NCI-H524 treated with DMSO at 0.1 percent for 48 hours (cell line): ENCODE results near the gene KPNB1.

ENCODE experiments used
- DNase-seq: peaks from one replicate; lab custom pipeline; 2025; lab: John Stamatoyannopoulos, UW

KPNB1 gene

DNA sequence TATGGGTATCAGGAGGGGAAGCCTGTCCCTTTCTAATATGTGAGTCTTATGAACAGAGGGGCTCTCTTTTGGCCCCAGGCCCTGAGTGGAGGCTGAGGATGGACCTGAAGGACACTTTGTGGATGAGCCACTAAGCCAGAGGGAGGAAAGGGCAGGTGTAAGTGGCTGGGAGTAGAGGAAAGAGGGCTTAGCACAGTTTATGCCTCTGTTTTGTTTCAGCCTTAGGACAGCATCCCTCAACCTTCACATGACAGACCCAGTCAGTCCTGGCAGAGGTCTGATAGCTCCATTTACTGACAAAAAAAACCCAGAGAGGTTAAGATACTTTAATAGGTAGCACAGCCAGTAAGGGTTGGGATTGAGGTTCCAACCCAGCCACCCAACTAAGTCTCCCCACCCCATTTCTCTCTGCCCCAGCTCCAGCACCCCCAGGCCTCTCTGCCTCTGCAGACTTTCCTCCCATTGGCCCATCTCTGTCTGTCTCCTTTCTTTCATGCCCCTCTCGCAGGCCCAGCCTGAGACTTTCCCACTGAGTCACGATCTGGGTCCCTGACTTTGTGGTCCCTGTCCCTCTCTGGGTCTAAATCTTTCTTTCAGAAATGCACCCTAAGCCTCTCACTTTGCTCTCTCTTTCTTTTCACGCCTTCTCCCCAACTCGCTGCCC lies 78.6 kb downstream of the KPNB1 start:
- no peak for DNase-seq

DNA sequence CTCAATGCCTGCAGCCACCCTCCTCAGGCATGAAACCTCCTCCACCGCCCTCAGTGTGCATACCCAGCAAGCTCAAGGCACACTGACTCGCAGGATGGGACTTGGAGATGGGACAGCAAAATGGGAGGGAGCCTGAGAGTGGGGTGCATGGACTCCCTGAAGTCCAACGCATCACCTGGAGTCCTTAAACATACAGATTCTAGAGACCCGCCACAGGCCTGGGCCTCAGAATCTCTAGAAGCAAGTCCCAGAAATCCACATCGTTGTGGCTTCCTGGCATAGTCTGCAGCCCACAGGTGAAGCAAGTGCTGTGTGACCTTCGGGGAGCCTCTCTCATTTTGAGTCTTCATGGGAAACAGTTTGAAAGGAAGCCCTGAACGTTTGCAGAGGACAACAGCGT lies 79.8 kb downstream of the KPNB1 start:
- no peak for DNase-seq

DNA sequence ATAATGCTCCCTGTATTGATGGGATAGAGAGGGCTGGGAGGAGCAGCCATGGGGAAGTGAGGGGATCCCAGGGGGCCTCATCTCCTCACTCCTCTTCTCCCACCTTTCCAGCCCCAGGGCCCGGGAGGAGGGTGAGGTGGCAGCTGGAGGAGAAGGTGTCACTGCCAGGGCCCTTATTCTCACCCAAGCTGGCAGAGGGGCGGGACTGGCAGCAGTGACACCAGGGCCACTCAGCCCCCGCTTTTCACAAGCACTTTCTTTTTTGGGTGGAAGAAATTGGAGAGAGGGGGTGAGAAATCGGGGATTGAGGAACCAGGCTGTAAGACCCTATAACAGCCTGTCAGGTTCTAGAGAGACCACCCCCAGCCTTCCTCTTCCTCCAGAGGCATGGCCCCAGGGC lies 81.0 kb downstream of the KPNB1 start:
- no peak for DNase-seq

DNA sequence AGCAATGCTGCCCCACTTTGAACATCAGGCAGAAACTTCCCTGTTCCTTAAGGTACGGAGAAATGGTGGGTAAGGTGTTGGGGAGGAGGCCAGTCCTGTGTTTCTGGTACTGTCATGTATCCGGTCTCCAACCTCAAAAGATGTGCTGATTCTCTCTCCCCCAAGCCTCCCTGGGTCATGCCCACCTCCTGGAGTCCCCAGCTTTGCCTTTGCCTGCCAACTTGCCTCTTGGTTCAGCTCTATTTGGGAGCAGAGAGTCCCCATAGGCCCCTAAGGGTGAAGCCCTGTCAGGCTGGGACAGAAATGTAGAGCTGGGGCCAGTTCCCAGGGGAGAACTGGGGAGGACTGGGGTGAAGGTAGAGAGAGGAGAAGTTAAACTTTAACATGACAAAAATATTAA lies 81.7 kb downstream of the KPNB1 start:
- DNase-seq: no peak

DNA sequence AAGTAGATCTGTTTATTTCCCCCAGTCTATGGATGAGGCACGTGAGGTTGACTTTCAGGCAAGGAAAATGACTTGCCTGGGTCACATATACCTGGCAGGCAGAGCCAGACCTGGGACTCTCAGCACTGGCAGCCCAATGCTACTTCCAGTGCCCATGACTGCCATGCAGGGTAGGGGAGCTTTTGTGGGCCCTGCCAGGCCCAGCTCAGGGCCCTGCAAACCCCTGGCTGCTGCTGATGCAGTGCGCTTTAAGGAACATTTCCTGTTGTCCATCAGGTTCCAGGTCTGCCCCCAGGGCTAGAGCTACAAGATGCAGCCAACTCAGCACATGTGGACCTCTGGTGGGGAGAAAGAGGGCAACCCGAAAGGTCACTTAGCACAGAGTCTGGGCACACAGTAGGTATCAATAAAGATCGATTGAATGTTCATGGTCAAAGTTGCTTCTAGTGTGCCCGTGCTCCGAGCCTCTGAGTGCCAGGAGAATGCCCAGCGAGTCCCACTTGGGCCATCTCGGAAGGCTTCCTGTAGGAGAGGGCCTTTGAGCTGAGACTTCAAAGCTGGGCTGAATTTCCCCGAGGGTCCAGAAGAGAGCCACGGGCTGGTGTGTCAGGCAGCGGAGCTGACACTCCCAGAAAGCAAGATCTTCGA lies 82.8 kb downstream of the KPNB1 start:
- DNase-seq: no peak

DNA sequence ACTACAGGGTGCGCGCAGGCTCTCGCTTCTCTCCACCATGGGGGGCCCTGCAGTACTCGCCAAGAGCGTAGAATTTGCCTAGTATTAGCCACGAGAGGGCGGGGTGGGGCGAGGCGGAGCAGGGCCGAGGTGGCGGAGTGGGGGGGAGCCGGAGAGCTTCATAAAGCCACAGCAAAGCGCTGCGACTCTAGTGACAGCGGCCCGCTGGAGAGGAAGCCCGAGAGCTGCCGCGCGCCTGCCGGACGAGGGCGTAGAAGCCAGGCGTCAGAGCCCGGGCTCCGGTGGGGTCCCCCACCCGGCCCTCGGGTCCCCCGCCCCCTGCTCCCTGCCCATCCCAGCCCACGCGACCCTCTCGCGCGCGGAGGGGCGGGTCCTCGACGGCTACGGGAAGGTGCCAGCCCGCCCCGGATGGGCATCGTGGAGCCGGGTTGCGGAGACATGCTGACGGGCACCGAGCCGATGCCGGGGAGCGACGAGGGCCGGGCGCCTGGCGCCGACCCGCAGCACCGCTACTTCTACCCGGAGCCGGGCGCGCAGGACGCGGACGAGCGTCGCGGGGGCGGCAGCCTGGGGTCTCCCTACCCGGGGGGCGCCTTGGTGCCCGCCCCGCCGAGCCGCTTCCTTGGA lies 83.4 kb downstream of the KPNB1 start, which contains the start of gene TBX21:
TSS of gene TBX21 (plus strand) at position 190 of the 627 bp plus-strand sequence. CDS start at position 409, 219 bp downstream.
- DNase-seq: peak; percentile 53

DNA sequence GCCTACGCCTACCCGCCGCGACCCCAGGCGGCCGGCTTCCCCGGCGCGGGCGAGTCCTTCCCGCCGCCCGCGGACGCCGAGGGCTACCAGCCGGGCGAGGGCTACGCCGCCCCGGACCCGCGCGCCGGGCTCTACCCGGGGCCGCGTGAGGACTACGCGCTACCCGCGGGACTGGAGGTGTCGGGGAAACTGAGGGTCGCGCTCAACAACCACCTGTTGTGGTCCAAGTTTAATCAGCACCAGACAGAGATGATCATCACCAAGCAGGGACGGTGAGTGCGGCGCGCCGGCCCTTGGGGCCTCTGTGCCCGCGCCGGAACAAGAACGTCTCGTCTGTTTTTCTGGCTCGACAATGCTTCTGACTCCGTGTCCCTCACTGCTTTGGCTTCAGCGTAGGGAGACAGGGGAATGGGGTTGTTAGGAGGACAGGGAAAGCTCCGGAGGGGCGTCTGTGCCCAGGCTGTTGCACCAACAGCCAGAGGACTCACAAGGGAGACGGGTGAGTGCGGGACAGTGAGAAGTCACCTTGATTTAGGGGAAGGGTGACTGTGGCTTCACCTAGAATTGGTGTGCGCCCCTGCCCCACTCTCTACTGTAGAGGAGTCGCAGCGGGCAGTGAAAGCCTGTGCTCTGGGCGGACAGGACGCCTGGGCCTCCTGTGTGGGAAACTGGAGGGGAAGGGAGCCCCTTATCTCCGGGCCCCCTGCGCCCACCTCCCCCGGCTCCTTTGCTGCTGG lies 84.1 kb downstream of the KPNB1 start:
- no peak for DNase-seq

DNA sequence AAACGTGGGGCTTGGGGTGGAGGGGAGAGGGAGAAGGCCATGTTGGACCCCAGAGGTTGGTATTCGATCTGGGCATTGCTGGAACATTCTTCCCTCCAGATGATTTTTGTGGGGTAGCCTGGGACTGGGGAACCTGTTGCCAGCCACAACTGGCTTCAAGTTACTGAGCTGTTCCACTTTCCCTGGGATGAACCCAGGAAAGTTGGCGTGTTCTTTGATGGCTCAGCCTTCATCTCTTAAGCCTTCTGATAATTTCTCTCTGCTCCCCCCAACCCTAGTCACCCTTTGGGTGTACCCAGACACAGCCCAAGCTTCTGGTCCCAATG lies 85.4 kb downstream of the KPNB1 start:
- DNase-seq: no peak
